Esophagus squamous epithelium (tissue), 5 donors: ENCODE data around the gene KATNIP. TPM values are rescaled to one million over a fixed set of nuclear protein-coding genes. Genes with fewer than 3 reads are reported as not detected.

Source experiments
- DNase-seq: peaks from one replicate; lab custom pipeline; 2025; lab: John Stamatoyannopoulos, UW
- H3K27ac ChIP-seq, 4 donors: fragments of 200-600 bp; sonication (generic); one replicate each; pipeline ENCODE4 v1.5.1; 2016 to 2019; ENCODE audit warnings: mild to moderate bottlenecking in 1 of 4
- H3K27me3 ChIP-seq, 4 donors: fragments of 200-600 bp; sonication (generic); 1 replicate in 3 of 4; 2 replicates in 1 of 4; pipeline versions ENCODE4 v1.5.1 to v1.6.0; 2017 to 2021; ENCODE audit warnings: antibody characterized with exemption in 1 of 4
- H3K36me3 ChIP-seq, 3 donors: fragments of 200-600 bp; sonication (generic); one replicate each; pipeline ENCODE4 v1.5.1; 2016 to 2019
- H3K4me1 ChIP-seq, 3 donors: fragments of 200-600 bp; sonication (generic); one replicate each; pipeline ENCODE4 v1.5.1; 2017 to 2019
- H3K4me3 ChIP-seq, 4 donors: fragments of 200-600 bp; sonication (generic); 1 replicate in 3 of 4; 2 replicates in 1 of 4; pipeline ENCODE4 v1.5.1; 2016 to 2019; ENCODE audit warnings: mild to moderate bottlenecking in 2 of 4, moderate library complexity in 1 of 4
- H3K9me3 ChIP-seq, 3 donors: fragments of 200-600 bp; sonication (generic); one replicate each; pipeline ENCODE4 v1.5.1; 2016 to 2019
- CTCF ChIP-seq, 6 experiments: fragments of 450-650 bp in 4 of 6; fragments of 200-600 bp in 2 of 6; sonication (generic) in 2 of 6; IDR thresholded peaks; one replicate each; pipeline ENCODE4 v1.5.1; 2016 to 2019; ENCODE audit warnings: antibody characterized with exemption in 6 of 6, mild to moderate bottlenecking in 4 of 6, moderate library complexity in 4 of 6
- POLR2A ChIP-seq, 4 donors: fragments of 450-650 bp; IDR thresholded peaks; one replicate each; pipeline ENCODE4 v1.6.1; 2017; ENCODE audit warnings: antibody characterized with exemption in 4 of 4, mild to moderate bottlenecking in 4 of 4, moderate library complexity in 3 of 4
- WGBS, 2 donors: methylation state at CpG; one replicate each; pipeline ENCODE4 v1.1.5; 2018; 5-methylcytosine and 5-hydroxymethylcytosine counted together
- intact Hi-C: fragments of 100-400 bp; cut with DNase I; formaldehyde crosslinking; loops from one replicate; pipeline ENCODE4 v1.15.0; 2022
- total RNA-seq, 4 donors: library from RNA; depleted of rRNA; stranded (reverse); fragments of >200 nt; gene quantifications; one replicate each; pipeline ENCODE4 v1.1.0, GENCODE V29; 2016
- donor health status: DM: yes; HTN: yes; CAD: no.

KATNIP gene
- total RNA-seq, 4 donors from 2014 or later: 17.5 to 32.2 (median 25.5) TPM

GRCh38 chr16:27544671-27545070 is 5.3 kb upstream of the KATNIP start:
- intact Hi-C loops: no loop called here
- H3K36me3 ChIP-seq: peaks cover 38 to 62% (median 49%) of the 10 kb centered on the region in 3 donors

DNA sequence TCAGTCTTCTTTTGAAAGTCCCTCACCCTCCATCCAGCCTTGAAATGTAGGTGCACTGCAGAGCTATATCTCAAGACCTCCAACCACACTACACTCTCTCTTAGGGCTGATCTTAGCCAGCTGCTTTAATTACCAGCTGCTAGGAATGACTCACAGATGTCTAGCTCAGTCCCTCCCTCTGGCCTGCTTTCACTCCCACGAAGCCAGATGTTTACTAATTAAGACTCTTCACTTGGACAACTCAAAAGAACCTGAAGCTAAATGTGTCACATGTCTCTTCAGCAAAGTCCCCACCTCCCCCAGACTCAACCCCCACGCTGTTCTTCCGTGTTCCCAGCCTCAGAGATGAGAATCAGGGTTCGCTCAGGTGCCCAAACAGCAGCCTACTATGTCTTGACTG is 2.8 kb upstream of the KATNIP start:
- Histone ChIP-seq H3K4me1 (peaks cover 20 to 62% (median 39%) of the 10 kb centered on the region in 3 donors), H3K9me3 (no peaks in the 10 kb centered on the region), H3K27me3 (no peaks in the 10 kb centered on the region), H3K27ac (peak overlapping the region; percentile 69 to 94 (median 90)), H3K4me3 (peak overlapping the region in 3 of 4 donors; percentile 11 to 90 (median 19)), H3K36me3 (peaks cover 24 to 37% (median 28%) of the 10 kb centered on the region in 3 donors)
- intact Hi-C loops: no loop called here
- TF ChIP-seq CTCF (IDR thresholded peaks at IDR 0.05) (no peak), POLR2A (IDR thresholded peaks at IDR 0.05) (no peak)
- 33 to 37% methylated on average over 4 of the region's 4 CpGs for WGBS, 2 donors
- DNase-seq: no peak

More at GRCh38 chr16:27544671-27545070, 5.3 kb upstream of the KATNIP start:
- H3K4me3 ChIP-seq: no peak overlapping the region
- TF ChIP-seq POLR2A (IDR thresholded peaks at IDR 0.05): no peak
- TF ChIP-seq CTCF (IDR thresholded peaks at IDR 0.05): no peak
- no peaks in the 10 kb centered on the region for H3K9me3 ChIP-seq
- 85 to 90% methylated on average over 4 of the region's 4 CpGs for WGBS, 2 donors
- no peak overlapping the region for H3K27ac ChIP-seq
- H3K4me1 ChIP-seq: peaks cover 15 to 50% (median 27%) of the 10 kb centered on the region in 3 donors
- H3K27me3 ChIP-seq: no peaks in the 10 kb centered on the region
- no peak for DNase-seq

DNA sequence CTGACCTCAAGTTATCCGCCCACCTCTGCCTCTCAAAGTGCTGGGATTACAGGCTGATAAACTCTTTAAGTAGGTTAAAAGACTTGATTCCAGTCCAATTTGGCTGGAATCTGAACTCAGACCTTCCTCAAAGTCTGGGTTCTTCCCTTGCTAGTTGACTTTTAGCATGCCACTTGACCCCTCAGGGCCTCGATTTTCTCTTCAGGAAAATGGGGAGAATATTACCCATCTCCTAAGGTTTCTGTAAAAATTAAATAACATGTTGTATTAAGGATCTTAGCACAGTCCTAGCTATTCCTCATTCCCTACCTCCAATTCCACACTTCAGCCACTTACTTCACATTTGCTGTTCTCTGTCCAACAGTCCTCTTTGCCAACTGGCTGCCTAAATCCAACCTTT is 2.1 kb upstream of the KATNIP start:
- no peak for DNase-seq
- TF ChIP-seq POLR2A (IDR thresholded peaks at IDR 0.05): no peak
- Histone ChIP-seq H3K4me3 (peak overlapping the region in 3 of 4 donors; percentile 90 to 97 (median 94)), H3K9me3 (no peaks in the 10 kb centered on the region), H3K27me3 (no peaks in the 10 kb centered on the region), H3K36me3 (peaks cover 21 to 30% (median 22%) of the 10 kb centered on the region in 3 donors), H3K27ac (peak overlapping the region; percentile 69 to 94 (median 90)), H3K4me1 (peaks cover 20 to 62% (median 39%) of the 10 kb centered on the region in 3 donors)
- intact Hi-C loops: no loop called here
- 75 to 89% methylated on average over 2 of the region's 2 CpGs for WGBS, 2 donors

GRCh38 chr16:27549464-27549745 is 539 bp upstream of the KATNIP start:
- 0% methylated on average over 3 to 5 of the region's 21 CpGs for WGBS, 2 donors

DNA sequence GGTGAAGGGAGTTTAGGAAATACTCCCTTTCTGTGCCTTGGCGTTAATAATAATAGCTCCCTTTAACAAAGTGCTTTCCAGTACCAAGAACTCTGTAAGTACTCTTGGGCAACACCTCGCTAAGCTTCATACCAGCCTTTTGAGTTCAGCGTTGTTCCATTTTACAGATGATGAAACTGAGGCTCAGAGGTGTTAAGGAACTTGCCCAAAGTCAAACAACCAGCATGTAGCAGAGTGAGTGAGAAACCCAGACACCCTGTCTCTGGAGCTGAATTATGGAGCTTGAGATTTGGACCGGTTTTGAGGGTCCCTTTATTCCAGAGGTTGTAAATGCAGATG is 607 bp downstream of the KATNIP start:
- H3K27ac ChIP-seq: peak overlapping the region; percentile 88 to 92 (median 89)
- no peaks in the 10 kb centered on the region for H3K9me3 ChIP-seq
- intact Hi-C loops: no loop called here
- peak overlapping the region; percentile 90 to 97 (median 94) for H3K4me3 ChIP-seq
- peaks cover 20 to 51% (median 39%) of the 10 kb centered on the region in 3 donors for H3K4me1 ChIP-seq
- TF ChIP-seq POLR2A (IDR thresholded peaks at IDR 0.05) (no peak), CTCF (IDR thresholded peaks at IDR 0.05) (no peak)
- peaks cover 0 to 3% (median 0%) of the 10 kb centered on the region in 3 donors for H3K36me3 ChIP-seq
- no peak for DNase-seq
- H3K27me3 ChIP-seq: no peaks in the 10 kb centered on the region
- WGBS, 2 donors: 31 to 35% methylated on average over 4 of the region's 4 CpGs

More at GRCh38 chr16:27549464-27549745, 539 bp upstream of the KATNIP start:
- Histone ChIP-seq H3K27me3 (no peaks in the 10 kb centered on the region), H3K36me3 (peaks cover 8 to 14% (median 9%) of the 10 kb centered on the region in 3 donors), H3K27ac (peak overlapping the region; percentile 88 to 94 (median 91)), H3K4me3 (peak overlapping the region; percentile 90 to 97 (median 94)), H3K4me1 (peaks cover 20 to 62% (median 39%) of the 10 kb centered on the region in 3 donors), H3K9me3 (no peaks in the 10 kb centered on the region)
- no peak for TF ChIP-seq POLR2A (IDR thresholded peaks at IDR 0.05)
- no peak for TF ChIP-seq CTCF (IDR thresholded peaks at IDR 0.05)
- DNase-seq: no peak
- intact Hi-C loops: no loop called here
